GM18858 (cell line): ENCODE results near the gene MPC1.
A peak's percentile ranks its signal among the peaks of the same experiment; 100 is the strongest.
"Not testable (repeated sequence)": the region's sequence is repeated elsewhere in the genome, so short reads cannot be mapped to it uniquely, and the experiment has no call there.

Experiments used
- ATAC-seq: cut with Tn5 transposase; IDR thresholded peaks from one replicate; pipeline ENCODE4 v1.9.1; 2021; ENCODE audit not compliant: unreplicated experiment

The MPC1 gene

DNA sequence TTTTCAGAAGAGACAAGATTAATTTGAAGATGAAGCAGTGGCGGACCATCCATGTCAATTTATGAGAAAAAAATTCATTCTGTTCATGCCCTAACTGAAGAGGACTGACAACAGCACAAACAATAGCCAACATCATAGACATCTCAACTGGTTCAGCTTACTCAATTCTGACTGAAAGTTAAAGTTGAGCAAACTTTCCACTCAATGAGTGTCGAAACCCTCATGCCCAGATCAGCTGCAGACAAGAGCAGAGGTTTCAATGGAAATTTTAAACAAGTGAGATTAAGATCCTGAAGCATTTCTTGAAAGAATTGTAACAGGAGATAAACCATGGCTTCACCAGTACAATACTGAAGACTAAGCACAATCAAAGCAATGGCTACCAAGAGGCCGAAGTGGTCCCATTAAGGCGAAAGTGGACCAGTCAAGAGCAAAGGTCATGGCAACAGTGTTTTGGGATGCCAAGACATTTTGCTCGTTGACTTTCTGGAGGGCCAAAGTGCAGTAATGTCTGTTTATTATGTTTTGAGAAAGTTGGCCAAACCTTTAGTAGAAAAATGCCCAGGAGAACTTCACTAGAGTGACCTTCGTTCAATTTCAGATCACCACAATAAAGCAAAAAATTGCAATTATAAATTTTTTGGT lies 34.3 kb downstream of the MPC1 start:
- no peak for ATAC-seq

DNA sequence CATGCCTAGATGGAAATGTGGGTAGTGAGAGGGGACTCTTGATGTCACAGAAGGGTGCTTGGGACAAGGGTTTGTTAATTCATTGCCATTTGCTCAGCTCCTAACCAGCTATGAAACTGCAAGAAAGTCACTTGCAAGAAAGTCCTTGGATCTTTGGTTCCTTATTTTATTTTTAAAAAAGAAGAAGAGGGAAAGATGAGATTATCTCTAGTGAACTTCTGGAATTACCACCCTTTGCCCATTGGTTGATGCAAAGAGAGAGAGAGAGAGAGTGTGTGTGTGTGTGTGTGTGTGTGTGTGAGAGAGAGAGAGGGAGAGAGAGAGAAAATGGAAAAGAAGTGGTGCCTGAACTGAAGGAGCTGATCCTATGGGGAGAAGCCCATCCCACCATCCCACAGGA lies 35.8 kb downstream of the MPC1 start:
- no peak for ATAC-seq

DNA sequence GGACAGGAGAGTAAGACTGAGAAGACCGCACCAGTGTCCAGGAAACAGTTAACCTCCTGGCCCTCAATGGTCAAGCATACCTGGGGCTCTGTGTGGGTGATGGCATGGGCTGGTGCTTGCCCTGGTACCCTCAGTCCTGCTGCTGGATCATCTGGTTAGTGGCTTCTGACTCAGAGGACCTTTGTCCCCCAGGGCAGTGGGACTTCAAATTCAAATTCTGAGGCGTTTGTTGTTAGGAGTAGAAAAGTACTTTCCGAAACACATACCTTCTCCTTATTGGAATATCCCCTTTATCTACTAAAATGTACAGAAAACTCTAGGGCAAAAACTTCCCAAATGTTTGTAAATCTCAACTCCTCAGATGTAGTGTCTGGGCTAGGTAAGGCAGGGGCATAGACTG lies 36.3 kb downstream of the MPC1 start:
- ATAC-seq: no peak

DNA sequence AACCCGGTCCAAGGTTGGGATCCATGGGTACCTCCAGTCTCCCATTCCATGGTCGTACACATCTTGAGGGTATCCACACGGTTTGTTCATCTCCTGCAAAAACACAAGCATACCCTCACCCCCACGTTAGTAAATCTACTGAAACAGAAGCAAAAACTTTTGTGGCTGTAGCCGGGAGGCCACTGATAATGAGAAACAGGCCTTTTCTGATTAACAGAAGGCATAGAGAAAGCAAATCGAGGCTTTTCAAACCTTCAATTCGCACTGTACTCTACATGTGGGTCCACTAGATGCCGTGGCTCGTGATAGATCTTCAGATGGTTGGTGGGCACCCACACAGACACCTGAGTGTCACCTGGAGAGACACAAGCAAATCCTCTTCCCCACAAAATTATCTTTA lies 37.1 kb downstream of the MPC1 start:
- not testable (repeated sequence) for ATAC-seq

GRCh38 chr6:166344921-166345320 lies 37.8 kb downstream of the MPC1 start:
- not testable (repeated sequence) for ATAC-seq

DNA sequence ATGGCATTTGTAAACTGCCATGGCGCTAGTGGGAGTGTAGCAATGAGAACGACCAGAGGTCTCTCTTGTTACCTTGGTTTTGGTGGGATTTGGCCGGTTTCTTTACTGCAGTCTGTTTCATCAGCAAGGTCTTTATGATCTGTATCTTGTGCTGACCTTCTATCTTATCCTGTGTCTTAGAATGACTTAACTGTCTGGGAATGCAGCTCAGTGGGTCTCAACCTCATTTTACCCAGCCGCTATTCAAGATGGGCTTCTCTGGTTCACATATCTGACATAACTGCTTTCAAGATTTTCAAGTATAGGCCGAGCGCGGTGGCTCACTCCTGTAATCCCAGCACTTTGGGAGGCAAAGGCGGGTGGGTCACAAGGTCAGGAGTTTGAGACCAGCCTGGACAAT lies 38.5 kb downstream of the MPC1 start:
- no peak for ATAC-seq

GRCh38 chr6:166343150-166343487 lies 39.6 kb downstream of the MPC1 start:
- peak; percentile 33 for ATAC-seq

DNA sequence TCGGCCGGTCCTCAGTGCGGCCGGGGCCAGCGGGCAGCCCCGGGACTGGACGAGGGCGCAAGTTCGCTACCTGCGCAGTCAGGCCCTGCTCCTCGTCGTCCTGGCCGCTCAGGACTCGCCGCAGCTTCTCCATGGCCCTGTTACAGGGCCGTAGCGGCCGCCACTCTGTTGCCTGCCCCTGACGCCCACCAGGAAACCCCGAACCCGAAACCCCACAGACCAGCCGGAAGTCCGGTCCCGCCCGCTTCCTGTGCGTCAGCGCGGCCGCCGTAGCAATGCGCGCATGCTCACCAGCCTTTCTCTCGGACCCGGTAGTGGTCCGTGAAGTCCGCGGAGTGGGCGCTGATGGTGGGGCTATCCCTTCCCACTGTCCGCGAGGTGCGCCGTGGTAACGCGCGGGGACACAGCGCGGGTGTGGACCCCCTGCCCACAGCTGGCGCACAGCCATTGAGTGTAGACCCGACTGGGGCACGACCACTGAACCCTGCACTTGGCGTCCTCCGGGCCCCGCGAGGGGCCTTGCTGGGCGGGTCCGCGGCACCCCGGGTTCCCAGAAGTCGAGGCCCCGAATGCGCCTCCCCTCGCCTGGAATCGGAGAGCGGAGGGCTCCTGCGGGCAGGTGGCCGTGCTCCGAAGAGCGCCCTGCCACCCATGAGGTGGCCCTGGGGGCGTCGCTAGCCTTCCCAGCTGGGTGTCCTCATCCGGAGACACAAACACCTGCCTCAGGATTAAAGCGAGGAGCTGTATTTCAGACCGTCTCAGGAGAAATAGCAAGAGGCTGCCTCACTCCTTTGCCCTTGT lies 40.2 kb downstream of the MPC1 start, which contains the start of gene SFT2D1:
TSS of gene SFT2D1 (minus strand) at position 197 of the 801 bp plus-strand sequence. CDS start at position 133, 64 bp downstream.
- peak; percentile 85 for ATAC-seq

GRCh38 chr6:166341977-166342348 lies 40.8 kb downstream of the MPC1 start:
- ATAC-seq: no peak

- no peak for ATAC-seq
Measured at GRCh38 chr6:166341464-166341863, 41.3 kb downstream of the MPC1 start.

DNA sequence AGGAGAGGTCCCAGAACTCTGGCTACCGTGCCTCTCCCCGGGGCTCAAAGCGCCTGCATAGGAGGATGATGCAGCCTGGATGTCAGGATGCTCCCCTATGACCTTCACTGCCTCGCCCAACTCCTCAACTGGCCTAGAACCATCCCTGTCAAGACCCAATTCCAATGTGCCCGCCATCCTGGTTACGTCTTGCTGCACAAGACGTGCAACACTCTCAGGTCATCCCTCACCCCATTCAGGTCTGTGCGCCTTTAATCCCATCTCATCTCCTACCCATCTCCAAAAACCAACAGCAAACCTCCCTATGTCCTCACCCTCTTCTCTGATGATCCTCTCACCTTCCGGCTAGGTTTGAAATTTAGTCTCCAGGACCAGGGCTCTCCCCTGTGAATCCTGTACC lies 43.9 kb downstream of the MPC1 start:
- ATAC-seq: no peak

DNA sequence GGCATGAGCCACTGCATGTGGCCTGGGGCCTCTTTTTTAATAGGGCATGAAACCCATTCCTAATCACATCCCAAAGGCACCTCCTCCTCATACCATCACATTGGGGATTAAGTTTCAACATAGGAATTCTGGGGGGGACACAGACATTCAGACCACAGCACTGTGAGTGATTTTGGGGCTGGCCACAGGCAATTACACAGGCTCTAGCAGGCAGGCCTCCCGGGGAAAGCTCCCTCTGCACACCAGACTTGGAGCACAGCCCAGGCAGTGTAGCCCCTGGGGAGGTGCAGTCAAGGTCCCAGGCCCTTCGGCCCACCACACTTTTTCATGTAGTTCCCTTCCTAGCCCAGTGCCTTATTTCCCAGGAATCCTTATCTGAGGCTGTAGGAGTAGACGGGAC lies 45.9 kb downstream of the MPC1 start:
- no peak for ATAC-seq

GRCh38 chr6:166335378-166336302 lies 47.1 kb downstream of the MPC1 start:
- ATAC-seq: peak; percentile 56

DNA sequence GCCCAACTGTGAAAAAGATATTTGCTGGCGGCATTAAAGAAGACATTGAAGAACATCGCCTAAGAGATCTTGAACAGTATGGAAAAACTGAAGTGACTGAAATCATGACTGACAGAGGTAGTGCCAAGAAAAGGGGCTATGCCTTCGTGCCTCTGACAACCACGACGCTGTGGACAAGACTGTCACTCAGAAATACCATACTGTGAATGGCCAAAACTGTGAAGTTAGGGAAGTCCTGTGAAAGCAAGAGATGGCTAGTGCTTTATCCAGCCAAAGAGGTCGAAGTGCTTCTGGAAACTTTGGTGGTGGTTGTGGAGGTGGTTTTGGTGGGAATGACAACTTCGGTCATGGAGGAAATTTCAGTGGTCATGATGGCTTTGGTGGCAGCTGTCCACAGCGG lies 47.9 kb downstream of the MPC1 start:
- no peak for ATAC-seq

GRCh38 chr6:166333172-166333995 lies 49.4 kb downstream of the MPC1 start:
- ATAC-seq: peak; percentile 71

GRCh38 chr6:166331503-166332415 lies 51.0 kb downstream of the MPC1 start:
- no peak for ATAC-seq

- no peak for ATAC-seq
Measured at GRCh38 chr6:166330612-166331011, 52.1 kb downstream of the MPC1 start.

- ATAC-seq: peak; percentile 83
Measured at GRCh38 chr6:166325383-166326042, 57.2 kb downstream of the MPC1 start.

DNA sequence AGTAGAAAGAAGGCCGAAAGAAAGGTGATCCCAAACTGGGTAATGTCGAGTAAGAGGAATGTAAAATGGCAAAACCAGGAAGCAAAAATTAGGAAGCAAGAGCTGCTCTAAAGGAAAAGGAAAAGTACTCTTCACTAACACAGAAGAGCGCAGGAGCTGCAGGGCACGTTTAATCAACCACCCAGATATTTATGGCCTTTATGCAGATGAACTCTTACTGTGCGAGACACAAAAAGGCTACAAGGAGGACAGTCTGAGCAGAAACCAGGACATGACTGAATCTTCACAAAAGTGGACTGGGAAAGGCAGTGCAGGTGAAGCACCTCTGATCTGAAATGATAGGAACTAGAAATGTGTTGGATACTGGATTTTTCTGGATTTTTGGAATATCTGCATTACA lies 59.3 kb downstream of the MPC1 start:
- ATAC-seq: no peak
